ENCODE results near the gene PIP5K1A. TPM values are rescaled to one million over a fixed set of nuclear protein-coding genes. Genes with fewer than 3 reads are reported as not detected.
"Not testable (repeated sequence)": the region's sequence is repeated elsewhere in the genome, so short reads cannot be mapped to it uniquely, and the experiment has no call there.

The PIP5K1A gene
- total and polyA plus RNA-seq, 4 donors, result 16.5 to 67.6 (median 43.3) TPM

DNA sequence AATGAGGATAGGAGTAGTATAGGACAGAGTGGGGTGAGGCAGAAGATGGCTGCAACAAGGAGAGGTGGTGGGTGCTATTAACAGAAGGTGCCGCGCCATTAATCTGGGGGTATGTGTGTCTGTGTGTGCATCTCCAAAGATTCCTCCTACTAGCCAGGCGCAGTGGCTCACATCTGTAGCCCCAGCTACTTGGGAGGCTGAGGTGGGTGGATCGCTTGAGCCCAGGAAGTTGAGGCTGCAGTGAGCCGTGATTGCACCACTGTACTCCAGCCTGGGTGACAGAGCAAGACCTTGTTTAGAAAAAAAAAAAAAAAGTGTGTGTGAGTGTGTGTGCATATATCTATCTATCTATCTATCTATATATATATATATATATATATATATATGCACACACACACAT is 77.0 kb downstream of the PIP5K1A start:
- H3K36me3 ChIP-seq (ENCODE audit: control insufficient read depth in 1 of 2, insufficient read depth in 2 of 2, low read length in 1 of 2); DNase-seq; intact Hi-C loops (cut with DNase I); H3K27ac ChIP-seq (ENCODE audit: low read depth in 1 of 2, low read length in 2 of 2); H3K4me3 ChIP-seq (ENCODE audit: low read length in 2 of 2); H3K27me3 ChIP-seq (ENCODE audit: control insufficient read depth in 1 of 2, insufficient read depth in 2 of 2, low read length in 1 of 2); ATAC-seq (ENCODE audit: low FRiP score); H3K9me3 ChIP-seq (ENCODE audit: control insufficient read depth, low read length); H3K4me1 ChIP-seq (ENCODE audit: control insufficient read depth in 1 of 2, insufficient read depth in 2 of 2, low read length in 2 of 2): not testable (repeated sequence)
- WGBS, 2 donors, result 89 to 91% methylated on average over 5 of the region's 5 CpGs

GRCh38 chr1:151277249-151277648 is 78.9 kb downstream of the PIP5K1A start:
- Histone ChIP-seq H3K27me3 (ENCODE audit: control insufficient read depth in 1 of 2, insufficient read depth in 2 of 2, low read length in 1 of 2) (no peaks in the 10 kb centered on the region), H3K27ac (ENCODE audit: low read depth in 1 of 2, low read length in 2 of 2) (no peak overlapping the region), H3K36me3 (ENCODE audit: control insufficient read depth in 1 of 2, insufficient read depth in 2 of 2, low read length in 1 of 2) (no peaks in the 10 kb centered on the region), H3K4me3 (ENCODE audit: low read length in 2 of 2) (no peak overlapping the region), H3K4me1 (ENCODE audit: control insufficient read depth in 1 of 2, insufficient read depth in 2 of 2, low read length in 2 of 2) (no peaks in the 10 kb centered on the region), H3K9me3 (ENCODE audit: control insufficient read depth, low read length) (no peaks in the 10 kb centered on the region)
- intact Hi-C loops (cut with DNase I), result no loop called here
- DNase-seq (no peak), ATAC-seq (ENCODE audit: low FRiP score) (no peak)
- WGBS, 2 donors, result 83 to 96% methylated on average over 2 of the region's 2 CpGs

- Histone ChIP-seq H3K4me1 (ENCODE audit: control insufficient read depth in 1 of 2, insufficient read depth in 2 of 2, low read length in 2 of 2) (no peaks in the 10 kb centered on the region), H3K36me3 (ENCODE audit: control insufficient read depth in 1 of 2, insufficient read depth in 2 of 2, low read length in 1 of 2) (no peaks in the 10 kb centered on the region), H3K9me3 (ENCODE audit: control insufficient read depth, low read length) (no peaks in the 10 kb centered on the region), H3K4me3 (ENCODE audit: low read length in 2 of 2) (peak overlapping the region; percentile 39 to 48), H3K27ac (ENCODE audit: low read depth in 1 of 2, low read length in 2 of 2) (peak overlapping the region; percentile 8 to 96), H3K27me3 (ENCODE audit: control insufficient read depth in 1 of 2, insufficient read depth in 2 of 2, low read length in 1 of 2) (no peaks in the 10 kb centered on the region)
- DNase-seq (peak; percentile 97), ATAC-seq (ENCODE audit: low FRiP score) (peak; percentile 93)
- WGBS, 2 donors, result 0% methylated on average over 47 to 48 of the region's 48 CpGs
- intact Hi-C loops (cut with DNase I), result loop anchor here in 1 of 2 donors (5.0 kb wide), 2 partner anchors 46 to 61 kb away; partner anchors contain the start of gene PI4KB
Measured at GRCh38 chr1:151281225-151281968, 83.0 kb downstream of the PIP5K1A start.

- H3K36me3 ChIP-seq (ENCODE audit: control insufficient read depth in 1 of 2, insufficient read depth in 2 of 2, low read length in 1 of 2), result no peaks in the 10 kb centered on the region
- H3K27ac ChIP-seq (ENCODE audit: low read depth in 1 of 2, low read length in 2 of 2), result peak within 1 kb of the TSS; percentile 8 to 96
- no peaks in the 10 kb centered on the region for H3K4me1 ChIP-seq (ENCODE audit: control insufficient read depth in 1 of 2, insufficient read depth in 2 of 2, low read length in 2 of 2)
- ATAC-seq (ENCODE audit: low FRiP score) (peak; percentile 96), DNase-seq (peak; percentile 100)
- intact Hi-C loops (cut with DNase I), result loop anchor here in 1 of 2 donors (5.0 kb wide), 2 partner anchors 45 to 60 kb away; partner anchors contain the start of gene PI4KB
- peak within 1 kb of the TSS; percentile 43 to 66 for H3K4me3 ChIP-seq (ENCODE audit: low read length in 2 of 2)
- WGBS, 2 donors, result 0 to 1% methylated on average over 50 to 74 of the region's 74 CpGs
- no peaks in the 10 kb centered on the region for H3K27me3 ChIP-seq (ENCODE audit: control insufficient read depth in 1 of 2, insufficient read depth in 2 of 2, low read length in 1 of 2)
- no peaks in the 10 kb centered on the region for H3K9me3 ChIP-seq (ENCODE audit: control insufficient read depth, low read length)
Measured at GRCh38 chr1:151281969-151282882, 83.9 kb downstream of the PIP5K1A start, which contains the start of gene ZNF687. Gene ZNF687 (plus strand): TSS chr1:151282299. CDS start chr1:151286292, 3,993 bp downstream.

DNA sequence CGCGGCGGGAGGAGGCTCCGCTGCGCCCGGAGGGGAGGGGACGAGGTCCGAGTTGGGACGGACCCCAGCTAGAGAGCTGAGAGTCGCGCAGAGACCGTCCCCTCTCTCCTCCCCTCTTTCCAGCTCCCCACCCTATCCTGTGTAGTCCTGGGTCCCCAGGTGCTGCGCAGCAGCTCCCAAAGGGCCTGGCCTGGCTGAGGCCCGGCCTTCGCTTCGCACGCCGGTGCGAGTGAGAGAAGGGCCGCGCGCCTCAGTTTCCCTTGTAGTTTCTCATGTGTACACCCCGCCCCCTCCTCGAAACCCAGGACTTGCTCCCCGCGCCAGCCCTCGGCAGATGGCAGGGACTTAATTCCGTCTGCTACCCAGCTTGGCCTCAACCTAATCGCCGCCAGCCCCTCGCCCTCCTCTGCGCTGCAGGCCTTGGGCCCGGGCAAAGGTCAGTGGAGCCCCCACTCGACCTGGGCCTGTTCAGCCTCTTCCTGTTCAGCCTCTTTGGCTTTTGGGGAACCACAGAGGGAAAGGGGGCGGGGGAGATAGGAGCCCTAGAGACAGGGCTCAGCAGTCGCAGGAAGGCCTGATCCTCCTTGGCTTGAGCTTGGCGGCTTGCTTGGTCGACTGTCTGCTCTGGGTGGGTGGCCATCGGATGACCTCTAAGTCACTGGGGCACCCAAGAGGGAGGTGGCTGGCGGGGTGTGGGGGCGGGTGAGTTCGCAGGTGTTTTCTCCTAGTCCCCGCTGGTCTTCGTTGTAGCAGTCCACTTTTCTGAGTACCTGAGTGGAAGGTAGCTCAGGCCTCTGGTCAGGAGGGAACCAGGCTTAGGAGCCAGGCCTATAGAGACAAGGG is 84.8 kb downstream of the PIP5K1A start:
- Histone ChIP-seq H3K36me3 (ENCODE audit: control insufficient read depth in 1 of 2, insufficient read depth in 2 of 2, low read length in 1 of 2) (peaks cover 0 to 5% of the 10 kb centered on the region in 2 donors), H3K4me1 (ENCODE audit: control insufficient read depth in 1 of 2, insufficient read depth in 2 of 2, low read length in 2 of 2) (no peaks in the 10 kb centered on the region), H3K4me3 (ENCODE audit: low read length in 2 of 2) (peak overlapping the region; percentile 43 to 66), H3K9me3 (ENCODE audit: control insufficient read depth, low read length) (no peaks in the 10 kb centered on the region), H3K27ac (ENCODE audit: low read depth in 1 of 2, low read length in 2 of 2) (peak overlapping the region in 1 of 2 donors; percentile 24), H3K27me3 (ENCODE audit: control insufficient read depth in 1 of 2, insufficient read depth in 2 of 2, low read length in 1 of 2) (no peaks in the 10 kb centered on the region)
- ATAC-seq (ENCODE audit: low FRiP score) (no peak), DNase-seq (peak in 1 of 2 donors; percentile 71)
- 6 to 8% methylated on average over 37 to 44 of the region's 44 CpGs for WGBS, 2 donors
- intact Hi-C loops (cut with DNase I), result loop anchor here in 1 of 2 donors (5.0 kb wide), 2 partner anchors 44 to 59 kb away; partner anchors contain the start of gene PI4KB

- Histone ChIP-seq H3K27me3 (ENCODE audit: control insufficient read depth in 1 of 2, insufficient read depth in 2 of 2, low read length in 1 of 2) (no peaks in the 10 kb centered on the region), H3K36me3 (ENCODE audit: control insufficient read depth in 1 of 2, insufficient read depth in 2 of 2, low read length in 1 of 2) (peaks cover 0 to 6% of the 10 kb centered on the region in 2 donors), H3K27ac (ENCODE audit: low read depth in 1 of 2, low read length in 2 of 2) (no peak overlapping the region), H3K4me3 (ENCODE audit: low read length in 2 of 2) (no peak overlapping the region), H3K4me1 (ENCODE audit: control insufficient read depth in 1 of 2, insufficient read depth in 2 of 2, low read length in 2 of 2) (no peaks in the 10 kb centered on the region), H3K9me3 (ENCODE audit: control insufficient read depth, low read length) (no peaks in the 10 kb centered on the region)
- 0 to 52% methylated on average over 1 to 2 of the region's 2 CpGs for WGBS, 2 donors
- intact Hi-C loops (cut with DNase I), result loop anchor here in 1 of 2 donors (5.0 kb wide), 2 partner anchors 43 to 58 kb away; partner anchors contain the start of gene PI4KB
- no peak for ATAC-seq (ENCODE audit: low FRiP score)
- no peak for DNase-seq
Measured at GRCh38 chr1:151284013-151284577, 85.7 kb downstream of the PIP5K1A start.

- DNase-seq (no peak), ATAC-seq (ENCODE audit: low FRiP score) (no peak)
- Histone ChIP-seq H3K4me1 (ENCODE audit: control insufficient read depth in 1 of 2, insufficient read depth in 2 of 2, low read length in 2 of 2) (no peaks in the 10 kb centered on the region), H3K27ac (ENCODE audit: low read depth in 1 of 2, low read length in 2 of 2) (no peak overlapping the region), H3K4me3 (ENCODE audit: low read length in 2 of 2) (no peak overlapping the region), H3K9me3 (ENCODE audit: control insufficient read depth, low read length) (no peaks in the 10 kb centered on the region), H3K36me3 (ENCODE audit: control insufficient read depth in 1 of 2, insufficient read depth in 2 of 2, low read length in 1 of 2) (peaks cover 0 to 6% of the 10 kb centered on the region in 2 donors), H3K27me3 (ENCODE audit: control insufficient read depth in 1 of 2, insufficient read depth in 2 of 2, low read length in 1 of 2) (no peaks in the 10 kb centered on the region)
- 71 to 79% methylated on average over 10 of the region's 10 CpGs for WGBS, 2 donors
- intact Hi-C loops (cut with DNase I), result no loop called here
Measured at GRCh38 chr1:151286619-151287340, 88.4 kb downstream of the PIP5K1A start.

Data from aorta (tissue), 5 donors.